PC-3 (cell line): ENCODE data around the gene EFNA5. TPM values are rescaled to one million over a fixed set of nuclear protein-coding genes. Genes with fewer than 3 reads are reported as not detected.

Experiments
- ATAC-seq: fragments of 200-7000 bp; cut with Tn5 transposase; 2 replicates; pipeline ENCODE4 v1.9.1; 2020; ENCODE audit warnings: mild to moderate bottlenecking, moderate library complexity
- BruUV-seq: library from RNA; stranded (reverse); fragments of 400-500 nt; replicated peaks from 2 replicates; lab custom pipeline; 2021; lab: Mats Ljungman, UMichigan
- CTCF ChIA-PET: fragments of 300-600 bp; sonication (Branson Sonifier 250); formaldehyde crosslinking; loops from one replicate; lab custom pipeline; 2022; ENCODE audit warnings: antibody characterized with exemption; lab: Charles Lee
- POLR2A ChIA-PET: fragments of 300-600 bp; sonication (Branson Sonifier 250); formaldehyde crosslinking; loops from one replicate; lab custom pipeline; 2022; ENCODE audit warnings: antibody characterized with exemption; ENCODE audit not compliant: unreplicated experiment; lab: Charles Lee
- DNase-seq: peaks from one replicate; pipeline ENCODE4 v3.0.0-alpha.2; 2015
- H2AFZ ChIP-seq: fragments of 300-600 bp; sonication (generic); 2 replicates; pipeline ENCODE4 v1.6.0; 2016; ENCODE audit warnings: antibody characterized with exemption, low read length
- H3F3A ChIP-seq: fragments of 300-600 bp; sonication (generic); one replicate; pipeline ENCODE4 v1.6.0; 2017; ENCODE audit warnings: antibody characterized with exemption, low read length, control low read depth, mild to moderate bottlenecking; ENCODE audit not compliant: unreplicated experiment
- H3K27ac ChIP-seq: fragments of 300-600 bp; sonication (generic); 2 replicates; pipeline ENCODE4 v1.5.1; 2016; ENCODE audit warnings: mild to moderate bottlenecking, low read length
- H3K27me3 ChIP-seq: fragments of 300-600 bp; sonication (generic); 2 replicates; pipeline ENCODE4 v1.6.1; 2016; ENCODE audit warnings: low read length, mixed read lengths
- H3K36me3 ChIP-seq: fragments of 300-600 bp; sonication (generic); 2 replicates; pipeline ENCODE4 v1.6.1; 2016; ENCODE audit warnings: low read depth, mixed run types, low read length, mixed read lengths
- H3K4me1 ChIP-seq: fragments of 300-600 bp; sonication (generic); 2 replicates; pipeline ENCODE4 v1.5.1; 2016; ENCODE audit warnings: low read length; ENCODE audit not compliant: insufficient read depth
- H3K4me2 ChIP-seq: fragments of 300-600 bp; sonication (generic); 2 replicates; pipeline ENCODE4 v1.6.0; 2016; ENCODE audit warnings: low read length
- H3K4me3 ChIP-seq: fragments of 300-600 bp; sonication (generic); 2 replicates; pipeline ENCODE4 v1.5.1; 2016; ENCODE audit warnings: mild to moderate bottlenecking, low read length, mixed read lengths
- H3K79me2 ChIP-seq: fragments of 300-600 bp; sonication (generic); 2 replicates; pipeline ENCODE4 v1.6.1; 2017; ENCODE audit warnings: low read length, mixed read lengths
- H3K9ac ChIP-seq: fragments of 300-600 bp; sonication (generic); 2 replicates; pipeline ENCODE4 v1.6.0; 2016; ENCODE audit warnings: mild to moderate bottlenecking, low read length
- H3K9me2 ChIP-seq: fragments of 300-600 bp; sonication (generic); replicated peaks from 2 replicates; pipeline ENCODE4 v1.6.1; 2016; ENCODE audit warnings: mixed run types, low read length, mixed read lengths
- H3K9me3 ChIP-seq: fragments of 300-600 bp; sonication (generic); 2 replicates; pipeline ENCODE4 v1.6.1; 2016; ENCODE audit warnings: low read length, mixed read lengths
- H4K20me1 ChIP-seq: fragments of 300-600 bp; sonication (generic); 2 replicates; pipeline ENCODE4 v1.6.1; 2016; ENCODE audit warnings: low read length, mixed read lengths
- EZH2 ChIP-seq: fragments of 300-600 bp; sonication (generic); IDR thresholded peaks from one replicate; pipeline ENCODE4 v1.6.1; 2017; ENCODE audit warnings: antibody characterized with exemption, mild to moderate bottlenecking, low read length; ENCODE audit not compliant: unreplicated experiment
- EZH2phosphoT487 ChIP-seq: fragments of 300-600 bp; sonication (generic); IDR thresholded peaks from 2 replicates; pipeline ENCODE4 v1.6.1; 2018; ENCODE audit warnings: mild to moderate bottlenecking, antibody characterized with exemption, low read length, borderline replicate concordance
- intact Hi-C: fragments of 100-400 bp; cut with micrococcal nuclease; formaldehyde crosslinking; loops from 2 replicates; pipeline ENCODE4 v1.9.0; 2023
- total RNA-seq: library from RNA; depleted of rRNA; stranded (reverse); fragments of >200 nt; gene quantifications from 2 replicates; pipeline ENCODE4 v1.2.3, GENCODE V29; 2014
- TF ChIP-seq, protein P1 (sequence below): fragments of 300-600 bp; sonication (generic); conservative IDR thresholded peaks from 2 replicates; pipeline ENCODE4 v1.5.1; 2017; ENCODE audit warnings: antibody characterized with exemption, low read depth, mild to moderate bottlenecking, low read length

EFNA5 gene
- total RNA-seq, 1 experiment from 2014 or later = 5.4 TPM

DNA sequence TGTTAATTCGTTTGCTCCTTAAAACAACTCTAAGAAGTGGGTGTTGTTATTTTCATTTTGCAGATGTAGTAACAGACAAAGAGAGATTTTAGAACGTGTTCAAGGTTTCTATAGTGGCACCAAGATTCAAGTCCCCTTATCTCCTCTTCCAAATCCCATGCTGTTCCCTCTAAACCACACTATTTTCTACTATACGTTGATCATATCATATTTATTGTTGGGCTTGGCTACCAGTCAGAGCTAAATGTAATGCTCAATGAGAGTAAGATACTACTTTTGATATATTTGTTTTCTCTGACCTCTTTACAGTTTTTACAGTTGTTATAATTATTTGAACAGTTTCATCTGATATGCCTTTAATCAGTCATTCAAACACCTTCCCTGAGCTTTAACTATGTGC is 212.9 kb downstream of the EFNA5 start:
- Histone ChIP-seq H3K9ac (no peak overlapping the region), H3K9me2 (no peaks in the 10 kb centered on the region), H3F3A (no peaks in the 10 kb centered on the region), H3K9me3 (no peaks in the 10 kb centered on the region), H4K20me1 (no peaks in the 10 kb centered on the region), H3K36me3 (no peaks in the 10 kb centered on the region), H3K79me2 (0 out of 2 replicates have a peak, but pooled peaks cover 4% of the 10 kb centered on the region), H2AFZ (no peak overlapping the region), H3K4me3 (no peak overlapping the region), H3K27me3 (no peaks in the 10 kb centered on the region), H3K4me1 (peaks cover 15% of the 10 kb centered on the region), H3K4me2 (no peak overlapping the region), H3K27ac (no peak overlapping the region)
- DNase-seq = no peak
- ChIA-PET CTCF (no interaction called here), POLR2A (no interaction called here)
- intact Hi-C loops = no loop called here
- no TSS peak for BruUV-seq
- TF ChIP-seq, protein P1, sequence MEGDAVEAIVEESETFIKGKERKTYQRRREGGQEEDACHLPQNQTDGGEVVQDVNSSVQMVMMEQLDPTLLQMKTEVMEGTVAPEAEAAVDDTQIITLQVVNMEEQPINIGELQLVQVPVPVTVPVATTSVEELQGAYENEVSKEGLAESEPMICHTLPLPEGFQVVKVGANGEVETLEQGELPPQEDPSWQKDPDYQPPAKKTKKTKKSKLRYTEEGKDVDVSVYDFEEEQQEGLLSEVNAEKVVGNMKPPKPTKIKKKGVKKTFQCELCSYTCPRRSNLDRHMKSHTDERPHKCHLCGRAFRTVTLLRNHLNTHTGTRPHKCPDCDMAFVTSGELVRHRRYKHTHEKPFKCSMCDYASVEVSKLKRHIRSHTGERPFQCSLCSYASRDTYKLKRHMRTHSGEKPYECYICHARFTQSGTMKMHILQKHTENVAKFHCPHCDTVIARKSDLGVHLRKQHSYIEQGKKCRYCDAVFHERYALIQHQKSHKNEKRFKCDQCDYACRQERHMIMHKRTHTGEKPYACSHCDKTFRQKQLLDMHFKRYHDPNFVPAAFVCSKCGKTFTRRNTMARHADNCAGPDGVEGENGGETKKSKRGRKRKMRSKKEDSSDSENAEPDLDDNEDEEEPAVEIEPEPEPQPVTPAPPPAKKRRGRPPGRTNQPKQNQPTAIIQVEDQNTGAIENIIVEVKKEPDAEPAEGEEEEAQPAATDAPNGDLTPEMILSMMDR = no peak
- TF ChIP-seq EZH2phosphoT487 (no peak), EZH2 (no peak)
- ATAC-seq = no peak

DNA sequence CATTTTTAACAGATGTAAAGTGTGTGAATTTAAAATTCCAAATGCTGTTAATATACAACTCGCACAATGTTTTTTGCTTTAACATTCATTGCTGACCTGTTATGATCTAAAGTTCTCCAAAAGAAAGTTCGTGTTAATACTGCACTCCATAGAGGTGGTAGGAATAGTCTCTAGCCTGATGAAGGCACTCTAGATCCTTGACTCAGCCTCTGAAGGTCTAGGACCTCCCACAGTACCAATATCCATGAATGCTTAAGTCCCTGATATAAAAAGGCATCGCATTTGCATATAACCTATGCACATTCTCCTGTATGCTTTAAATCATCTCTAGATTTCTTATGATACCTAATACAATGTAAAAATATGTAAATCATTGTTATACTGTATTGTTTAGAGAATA is 213.6 kb downstream of the EFNA5 start:
- BruUV-seq = no TSS peak
- no peak overlapping the region for H2AFZ ChIP-seq
- no peaks in the 10 kb centered on the region for H3K27me3 ChIP-seq
- DNase-seq (no peak), ATAC-seq (no peak)
- no peaks in the 10 kb centered on the region for H3K9me3 ChIP-seq
- H4K20me1 ChIP-seq = no peaks in the 10 kb centered on the region
- intact Hi-C loops = no loop called here
- ChIA-PET POLR2A (no interaction called here), CTCF (no interaction called here)
- H3K4me3 ChIP-seq = no peak overlapping the region
- H3F3A ChIP-seq = no peaks in the 10 kb centered on the region
- TF ChIP-seq, protein P1 = no peak
- peaks cover 15% of the 10 kb centered on the region for H3K4me1 ChIP-seq
- H3K4me2 ChIP-seq = no peak overlapping the region
- H3K36me3 ChIP-seq = no peaks in the 10 kb centered on the region
- H3K27ac ChIP-seq = no peak overlapping the region
- no peaks in the 10 kb centered on the region for H3K9me2 ChIP-seq
- H3K9ac ChIP-seq = no peak overlapping the region
- 0 out of 2 replicates have a peak, but pooled peaks cover 4% of the 10 kb centered on the region for H3K79me2 ChIP-seq

DNA sequence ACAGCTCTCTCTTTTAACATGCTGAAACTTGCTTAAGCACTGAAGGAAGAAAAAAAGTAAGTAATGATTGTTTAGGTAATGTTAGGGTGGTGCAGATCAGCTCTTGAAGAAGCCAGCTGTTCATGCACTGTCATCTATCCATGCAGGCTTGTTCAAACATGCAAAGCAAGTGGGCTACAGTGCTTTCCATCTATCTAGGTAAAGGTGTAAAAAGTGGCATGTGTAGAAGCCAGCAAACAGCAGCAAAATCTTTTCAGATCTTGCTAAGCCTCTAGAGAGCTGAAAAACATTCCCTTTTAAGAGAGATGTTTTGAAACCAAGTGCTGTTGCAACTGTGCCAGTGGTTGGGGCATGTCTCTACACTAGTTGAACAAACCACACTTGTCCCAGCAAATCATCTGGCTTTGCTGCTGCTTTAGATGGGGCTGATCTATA is 214.4 kb downstream of the EFNA5 start:
- no peaks in the 10 kb centered on the region for H3K36me3 ChIP-seq
- ChIA-PET CTCF (no interaction called here), POLR2A (no interaction called here)
- H3K4me1 ChIP-seq = peaks cover 15% of the 10 kb centered on the region
- no peak for DNase-seq
- no peaks in the 10 kb centered on the region for H4K20me1 ChIP-seq
- TF ChIP-seq EZH2 (no peak), EZH2phosphoT487 (no peak)
- TF ChIP-seq, protein P1 = no peak
- H3K9me3 ChIP-seq = no peaks in the 10 kb centered on the region
- H3K4me2 ChIP-seq = no peak overlapping the region
- H2AFZ ChIP-seq = no peak overlapping the region
- no peak overlapping the region for H3K9ac ChIP-seq
- no peaks in the 10 kb centered on the region for H3F3A ChIP-seq
- ATAC-seq = no peak
- H3K9me2 ChIP-seq = no peaks in the 10 kb centered on the region
- 0 out of 2 replicates have a peak, but pooled peaks cover 4% of the 10 kb centered on the region for H3K79me2 ChIP-seq
- H3K27ac ChIP-seq = no peak overlapping the region
- intact Hi-C loops = no loop called here
- no peak overlapping the region for H3K4me3 ChIP-seq
- H3K27me3 ChIP-seq = no peaks in the 10 kb centered on the region
- no TSS peak for BruUV-seq
